ENCODE measurements around the gene FNBP1.
"Not testable (repeated sequence)": the region's sequence is repeated elsewhere in the genome, so short reads cannot be mapped to it uniquely, and the experiment has no call there.

FNBP1 gene

GRCh38 chr9:129991139-129991538 lies 51.9 kb downstream of the FNBP1 start:
- DNase-seq (ENCODE audit: low spot score) = not testable (repeated sequence)

- no peak for DNase-seq (ENCODE audit: low spot score)
These were observed 52.5 kb downstream of the FNBP1 start for GRCh38 chr9:129990269-129991010.

- DNase-seq (ENCODE audit: low spot score) = no peak
These were observed 53.2 kb downstream of the FNBP1 start for GRCh38 chr9:129989740-129990139.

- DNase-seq (ENCODE audit: low spot score) = no peak
These were observed 53.7 kb downstream of the FNBP1 start for GRCh38 chr9:129989362-129989708.

GRCh38 chr9:129988607-129989361 lies 54.2 kb downstream of the FNBP1 start:
- no peak for DNase-seq (ENCODE audit: low spot score)

GRCh38 chr9:129987941-129988340 lies 55.0 kb downstream of the FNBP1 start:
- DNase-seq (ENCODE audit: low spot score) = no peak

- no peak for DNase-seq (ENCODE audit: low spot score)
These were observed 55.9 kb downstream of the FNBP1 start for GRCh38 chr9:129987047-129987446.

- not testable (repeated sequence) for DNase-seq (ENCODE audit: low spot score)
These were observed 58.4 kb downstream of the FNBP1 start for GRCh38 chr9:129984589-129984988.

GRCh38 chr9:129983891-129984290 lies 59.1 kb downstream of the FNBP1 start:
- no peak for DNase-seq (ENCODE audit: low spot score)

GRCh38 chr9:129981180-129981907 lies 61.6 kb downstream of the FNBP1 start:
- no peak for DNase-seq (ENCODE audit: low spot score)

- DNase-seq (ENCODE audit: low spot score) = not testable (repeated sequence)
These were observed 62.8 kb downstream of the FNBP1 start for GRCh38 chr9:129980224-129980623.

GRCh38 chr9:129979071-129979745 lies 63.8 kb downstream of the FNBP1 start:
- no peak for DNase-seq (ENCODE audit: low spot score)

- DNase-seq (ENCODE audit: low spot score) = no peak
These were observed 70.2 kb downstream of the FNBP1 start for GRCh38 chr9:129972816-129973215.

- no peak for DNase-seq (ENCODE audit: low spot score)
These were observed 74.1 kb downstream of the FNBP1 start for GRCh38 chr9:129968690-129969485.

- no peak for DNase-seq (ENCODE audit: low spot score)
These were observed 77.9 kb downstream of the FNBP1 start for GRCh38 chr9:129964901-129965734.

GRCh38 chr9:129962889-129963703 lies 79.9 kb downstream of the FNBP1 start:
- DNase-seq (ENCODE audit: low spot score) = no peak

GRCh38 chr9:129962451-129962864 lies 80.5 kb downstream of the FNBP1 start:
- no peak for DNase-seq (ENCODE audit: low spot score)

- DNase-seq (ENCODE audit: low spot score) = no peak
These were observed 84.2 kb downstream of the FNBP1 start for GRCh38 chr9:129958796-129959195.

- DNase-seq (ENCODE audit: low spot score) = peak; percentile 48
These were observed 88.0 kb downstream of the FNBP1 start for GRCh38 chr9:129954868-129955550.
